Measurements from ENCODE around the gene CHPF2.

- TF ChIP-seq EZH2 (IDR thresholded peaks at IDR 0.05; ENCODE audit: insufficient read depth, poor library complexity, severe bottlenecking), result no peak
- no peak for TF ChIP-seq EZH2phosphoT487 (IDR thresholded peaks at IDR 0.05; ENCODE audit: insufficient read depth, low read depth)
These were observed 22.7 kb upstream of the CHPF2 start for GRCh38 chr7:151209588-151209987.
